Testis (tissue), 2 donors: ENCODE results near the gene UNC13D.
"Not testable (repeated sequence)": the region's sequence is repeated elsewhere in the genome, so short reads cannot be mapped to it uniquely, and the experiment has no call there.

ENCODE experiments used
- CTCF ChIP-seq, 3 experiments: fragments of 450-650 bp in 2 of 3; fragments of 200-600 bp in 1 of 3; sonication (generic) in 1 of 3; IDR thresholded peaks; one replicate each; pipeline ENCODE4 v1.5.1; 2016 to 2019; ENCODE audit warnings: antibody characterized with exemption in 3 of 3, mild to moderate bottlenecking in 2 of 3, moderate library complexity in 1 of 3
- POLR2A ChIP-seq: fragments of 450-650 bp; IDR thresholded peaks from one replicate; pipeline ENCODE4 v1.6.1; 2017; ENCODE audit warnings: antibody characterized with exemption, mild to moderate bottlenecking, moderate library complexity

GRCh38 chr17:75864887-75865286 is 20.7 kb upstream of the UNC13D start:
- not testable (repeated sequence) for TF ChIP-seq CTCF (IDR thresholded peaks at IDR 0.05); POLR2A
